ENCODE measurements around the gene CCDC197.

The CCDC197 gene

DNA sequence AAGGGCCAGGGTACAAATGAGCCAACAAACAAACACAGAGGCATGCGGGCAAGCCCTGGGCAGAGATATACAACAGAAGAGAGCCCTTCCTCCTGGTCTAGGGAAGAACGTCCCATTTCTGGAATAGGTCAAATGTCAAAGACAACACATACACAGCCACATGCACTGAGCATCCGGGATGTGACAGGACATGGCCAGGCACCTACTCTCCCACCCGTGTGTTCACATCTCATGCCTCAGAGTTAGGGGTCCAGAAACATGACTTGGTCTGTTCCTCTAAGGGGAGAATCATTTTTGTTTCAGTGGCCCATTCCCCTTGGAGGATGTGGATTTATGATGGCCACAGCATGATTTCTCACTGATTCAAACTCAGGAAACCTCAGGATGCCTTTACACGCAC lies 19.9 kb upstream of the CCDC197 start:
- DNase-seq (ENCODE audit: extremely low read depth in 1 of 2, low read depth in 1 of 2) = no peak

GRCh38 chr14:93977790-93978581 lies 19.1 kb upstream of the CCDC197 start:
- DNase-seq (ENCODE audit: extremely low read depth in 1 of 2, low read depth in 1 of 2) = peak; percentile 32 to 50

GRCh38 chr14:93978735-93979134 lies 18.4 kb upstream of the CCDC197 start:
- no peak for DNase-seq (ENCODE audit: extremely low read depth in 1 of 2, low read depth in 1 of 2)

DNA sequence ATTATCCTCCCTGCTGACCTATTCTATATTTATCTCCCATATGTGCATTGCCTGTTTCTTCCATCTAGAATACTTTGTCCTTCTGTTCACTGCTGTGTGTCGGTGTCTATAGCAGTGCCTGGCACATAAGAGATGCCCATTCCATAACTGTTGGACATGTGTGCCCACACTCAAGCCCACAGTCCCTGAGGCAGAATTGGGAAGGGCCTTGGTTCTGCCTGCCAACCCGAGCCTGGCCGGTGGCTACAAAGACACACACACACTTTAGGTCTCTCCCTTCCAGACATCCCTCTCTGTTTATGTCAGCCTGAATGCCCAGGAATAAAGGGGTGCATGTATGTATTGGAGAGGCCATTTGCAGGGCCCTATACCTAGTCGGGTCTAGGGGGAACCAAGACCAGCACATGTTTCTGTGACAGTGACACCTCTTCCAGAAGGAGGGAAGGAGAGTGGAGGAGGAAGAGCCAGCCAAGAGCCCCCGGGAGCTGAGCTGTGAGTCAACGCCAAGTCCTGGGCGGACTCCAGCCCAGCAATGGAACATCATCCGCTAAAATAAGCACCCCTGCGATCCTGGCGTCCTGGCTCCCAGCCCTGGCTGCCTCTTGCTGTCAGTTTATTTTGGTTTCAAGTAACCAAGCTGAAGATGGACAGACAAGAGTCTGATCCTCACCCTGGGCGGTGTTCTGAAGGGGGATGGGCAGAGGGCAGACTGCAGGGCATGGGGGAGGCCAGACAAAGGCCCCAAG lies 16.5 kb upstream of the CCDC197 start:
- DNase-seq (ENCODE audit: extremely low read depth in 1 of 2, low read depth in 1 of 2) = no peak

GRCh38 chr14:93981316-93982229 lies 15.5 kb upstream of the CCDC197 start:
- no peak for DNase-seq (ENCODE audit: extremely low read depth in 1 of 2, low read depth in 1 of 2)

- no peak for DNase-seq (ENCODE audit: extremely low read depth in 1 of 2, low read depth in 1 of 2)
Observed at GRCh38 chr14:93982230-93983007, 14.7 kb upstream of the CCDC197 start.

- no peak for DNase-seq (ENCODE audit: extremely low read depth in 1 of 2, low read depth in 1 of 2)
Observed at GRCh38 chr14:93984070-93984469, 13.0 kb upstream of the CCDC197 start.

- no peak for DNase-seq (ENCODE audit: extremely low read depth in 1 of 2, low read depth in 1 of 2)
Observed at GRCh38 chr14:93984987-93985410, 12.1 kb upstream of the CCDC197 start.

GRCh38 chr14:93986955-93987354 lies 10.1 kb upstream of the CCDC197 start:
- no peak for DNase-seq (ENCODE audit: extremely low read depth in 1 of 2, low read depth in 1 of 2)

- DNase-seq (ENCODE audit: extremely low read depth in 1 of 2, low read depth in 1 of 2) = no peak
Observed at GRCh38 chr14:93987376-93987775, 9.7 kb upstream of the CCDC197 start.

DNA sequence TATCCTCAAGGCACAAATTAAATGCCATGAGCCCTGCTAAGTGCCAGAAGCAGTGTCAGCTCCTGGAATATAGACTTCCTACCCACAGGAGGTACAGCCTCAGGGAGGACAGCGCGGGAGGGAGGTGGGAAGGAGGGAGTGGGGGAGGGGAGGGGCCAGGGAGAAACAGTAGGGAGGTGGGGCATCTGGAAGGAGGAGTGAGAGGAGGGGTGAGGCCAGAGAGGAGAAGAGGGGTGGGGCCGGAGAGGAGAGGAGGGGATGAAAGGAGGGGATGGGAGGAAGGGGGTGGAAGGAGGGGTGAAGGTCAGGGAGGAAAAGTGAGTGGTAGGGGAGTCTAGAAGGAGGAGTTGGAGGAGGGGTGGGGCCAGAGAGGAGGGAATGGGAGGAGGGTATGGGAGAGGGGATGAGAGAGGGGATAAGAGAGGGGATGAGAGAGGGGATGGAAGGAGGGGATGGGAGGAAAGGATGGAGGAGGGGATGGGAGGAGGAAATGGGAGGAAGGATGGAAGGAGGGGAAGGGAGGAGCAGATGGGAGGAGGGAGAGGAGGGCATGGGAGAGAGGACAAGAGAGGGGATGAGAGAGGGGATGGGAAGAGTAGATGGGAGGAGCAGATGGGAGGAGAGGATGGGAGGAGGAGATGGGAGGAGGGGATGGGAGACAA lies 9.2 kb upstream of the CCDC197 start:
- no peak for DNase-seq (ENCODE audit: extremely low read depth in 1 of 2, low read depth in 1 of 2)

DNA sequence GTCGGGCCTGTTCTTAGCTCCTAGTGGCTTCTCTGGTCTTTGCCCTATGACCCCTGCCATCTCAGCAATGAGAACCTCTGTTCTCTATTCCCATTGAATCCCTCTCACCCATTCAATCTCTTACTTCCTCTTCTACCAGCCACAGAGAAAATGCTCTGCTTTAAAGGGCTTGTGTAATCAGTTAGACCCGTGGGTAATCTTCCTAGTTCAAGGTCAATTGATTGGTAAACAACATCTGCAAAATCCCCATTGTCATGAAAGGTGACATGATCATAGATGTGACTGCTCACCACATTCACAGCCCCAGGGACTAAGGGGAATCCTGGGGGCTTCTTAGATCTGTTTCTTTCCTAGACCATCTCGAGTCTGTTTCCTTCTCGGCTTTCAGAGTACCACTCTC lies 7.2 kb upstream of the CCDC197 start:
- no peak for DNase-seq (ENCODE audit: extremely low read depth in 1 of 2, low read depth in 1 of 2)

GRCh38 chr14:93991212-93991611 lies 5.9 kb upstream of the CCDC197 start:
- no peak for DNase-seq (ENCODE audit: extremely low read depth in 1 of 2, low read depth in 1 of 2)

DNA sequence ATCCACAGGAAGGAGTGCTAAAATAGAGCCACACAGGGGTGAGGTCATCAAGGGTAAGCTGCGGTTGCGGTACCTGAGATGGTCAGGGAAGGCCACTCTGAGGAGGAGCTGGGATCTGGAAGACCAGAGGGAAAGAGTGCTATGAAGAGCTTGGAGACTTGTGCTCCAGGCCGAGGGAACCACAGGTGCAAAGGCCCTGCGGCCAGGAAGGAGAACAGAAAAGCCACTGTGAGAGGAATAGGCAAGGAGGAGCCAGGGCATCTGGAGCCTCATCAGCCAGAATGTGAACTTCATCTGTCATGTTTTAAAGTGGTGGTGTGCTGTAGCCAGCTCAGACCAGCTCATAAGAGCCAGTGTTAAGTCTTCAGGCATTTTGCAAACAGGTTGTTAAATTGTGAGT lies 5.5 kb upstream of the CCDC197 start:
- DNase-seq (ENCODE audit: extremely low read depth in 1 of 2, low read depth in 1 of 2) = no peak

DNA sequence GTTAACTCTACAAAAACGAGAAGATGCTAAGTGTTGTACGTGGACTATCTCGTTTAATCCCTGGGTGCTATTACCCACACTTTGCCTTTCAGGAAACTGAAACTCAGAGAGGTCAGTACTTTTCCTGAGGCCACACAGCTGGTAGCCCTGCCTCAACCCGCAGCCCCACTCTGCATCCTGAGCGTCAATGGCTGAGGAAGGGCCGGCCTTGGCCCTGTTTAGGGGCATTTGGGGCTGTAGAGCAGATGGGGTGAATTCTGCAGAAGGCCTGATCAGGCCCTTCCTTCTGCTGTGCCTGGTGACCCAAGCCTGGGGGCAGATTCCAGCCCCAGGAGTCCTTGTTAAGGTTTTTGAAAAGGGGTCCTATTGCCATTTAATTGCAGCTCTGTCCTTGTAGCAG lies 3.7 kb upstream of the CCDC197 start:
- no peak for DNase-seq (ENCODE audit: extremely low read depth in 1 of 2, low read depth in 1 of 2)

- DNase-seq (ENCODE audit: extremely low read depth in 1 of 2, low read depth in 1 of 2) = no peak
Observed at GRCh38 chr14:93994919-93995682, 2.0 kb upstream of the CCDC197 start.

GRCh38 chr14:93996130-93996695 lies 888 bp upstream of the CCDC197 start:
- no peak for DNase-seq (ENCODE audit: extremely low read depth in 1 of 2, low read depth in 1 of 2)

GRCh38 chr14:93997916-93998870 lies 1.1 kb downstream of the CCDC197 start:
- no peak for DNase-seq (ENCODE audit: extremely low read depth in 1 of 2, low read depth in 1 of 2)
